GM13977 (cell line): ENCODE data around the gene INPP4A.

Experiments
- DNase-seq: peaks from one replicate; pipeline ENCODE4 v3.0.0; 2012; ENCODE audit warnings: low spot score
- in situ Hi-C: fragments of 300-500 bp; cut with MboI; formaldehyde crosslinking; loops from one replicate; pipeline ENCODE4 v1.12.0; 2022; ENCODE audit warnings: low sequenced_read_pairs, low pct_unique_long_range_greater_than_20kb, mixed read lengths, inconsistent platforms; ENCODE audit not compliant: unreplicated experiment
- TF ChIP-seq, protein P1 (sequence below): IDR thresholded peaks from 2 replicates; pipeline ENCODE4 v1.5.1; 2012; ENCODE audit warnings: mild to moderate bottlenecking, control low read depth; ENCODE audit not compliant: insufficient read depth; ENCODE audit errors: extremely low read depth, missing control alignments

Gene INPP4A

DNA sequence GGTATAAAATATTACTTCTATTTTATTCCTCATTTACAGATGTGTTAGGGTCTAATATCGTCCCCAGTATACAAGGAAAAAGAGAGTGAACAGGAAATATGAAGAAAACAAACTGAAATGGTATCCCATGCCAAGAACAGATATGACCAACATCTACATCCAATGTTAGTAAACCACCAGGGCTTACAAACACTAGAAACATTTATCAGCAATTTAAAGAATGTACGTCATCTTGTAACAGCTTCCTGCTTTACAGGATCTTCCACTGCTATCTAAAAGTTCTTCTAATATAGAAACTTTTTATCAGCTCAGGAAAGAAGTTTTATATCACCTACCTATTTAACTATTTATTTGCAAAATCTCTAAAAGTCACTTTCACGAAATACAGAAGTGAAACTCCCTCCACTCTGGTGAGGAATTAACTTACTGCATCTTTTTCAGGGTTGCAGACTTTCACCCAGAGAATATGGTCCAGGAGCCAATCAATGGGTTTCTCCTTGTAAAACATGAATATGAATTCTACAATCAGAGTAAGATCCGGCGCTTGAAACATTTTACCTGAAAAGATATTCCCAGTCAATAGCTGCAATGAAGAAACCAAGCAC lies 198.9 kb downstream of the INPP4A start:
- TF ChIP-seq, protein P1, sequence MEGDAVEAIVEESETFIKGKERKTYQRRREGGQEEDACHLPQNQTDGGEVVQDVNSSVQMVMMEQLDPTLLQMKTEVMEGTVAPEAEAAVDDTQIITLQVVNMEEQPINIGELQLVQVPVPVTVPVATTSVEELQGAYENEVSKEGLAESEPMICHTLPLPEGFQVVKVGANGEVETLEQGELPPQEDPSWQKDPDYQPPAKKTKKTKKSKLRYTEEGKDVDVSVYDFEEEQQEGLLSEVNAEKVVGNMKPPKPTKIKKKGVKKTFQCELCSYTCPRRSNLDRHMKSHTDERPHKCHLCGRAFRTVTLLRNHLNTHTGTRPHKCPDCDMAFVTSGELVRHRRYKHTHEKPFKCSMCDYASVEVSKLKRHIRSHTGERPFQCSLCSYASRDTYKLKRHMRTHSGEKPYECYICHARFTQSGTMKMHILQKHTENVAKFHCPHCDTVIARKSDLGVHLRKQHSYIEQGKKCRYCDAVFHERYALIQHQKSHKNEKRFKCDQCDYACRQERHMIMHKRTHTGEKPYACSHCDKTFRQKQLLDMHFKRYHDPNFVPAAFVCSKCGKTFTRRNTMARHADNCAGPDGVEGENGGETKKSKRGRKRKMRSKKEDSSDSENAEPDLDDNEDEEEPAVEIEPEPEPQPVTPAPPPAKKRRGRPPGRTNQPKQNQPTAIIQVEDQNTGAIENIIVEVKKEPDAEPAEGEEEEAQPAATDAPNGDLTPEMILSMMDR: no peak
- no peak for DNase-seq
- in situ Hi-C loops: loop anchor here (25.0 kb wide), 1 partner anchor 419 kb away; no protein-coding TSS in a partner anchor
